ENCODE measurements around the gene DPEP1. TPM values are rescaled to one million over a fixed set of nuclear protein-coding genes. Genes with fewer than 3 reads are reported as not detected.

The DPEP1 gene
- total RNA-seq, 1 donor, result 0.36 TPM

- Histone ChIP-seq H3K36me3 (ENCODE audit: insufficient read depth, low read length) (no peaks in the 10 kb centered on the region), H3K79me2 (ENCODE audit: insufficient read depth, low read length) (no peaks in the 10 kb centered on the region), H3K4me2 (ENCODE audit: insufficient read depth, low read length) (no peak overlapping the region), H4K20me1 (ENCODE audit: insufficient read depth, low read length) (no peaks in the 10 kb centered on the region), H2AFZ (ENCODE audit: low read length) (no peak overlapping the region), H3K9me3 (ENCODE audit: low read depth, low read length) (no peaks in the 10 kb centered on the region), H3K4me1 (ENCODE audit: insufficient read depth, low read length) (peaks cover 10% of the 10 kb centered on the region), H3K4me3 (ENCODE audit: insufficient read depth, low read length) (no peak overlapping the region), H3K27me3 (ENCODE audit: insufficient read depth, low read length) (no peaks in the 10 kb centered on the region), H3K27ac (ENCODE audit: low read depth, low read length) (no peak overlapping the region)
- TF ChIP-seq, protein P1, sequence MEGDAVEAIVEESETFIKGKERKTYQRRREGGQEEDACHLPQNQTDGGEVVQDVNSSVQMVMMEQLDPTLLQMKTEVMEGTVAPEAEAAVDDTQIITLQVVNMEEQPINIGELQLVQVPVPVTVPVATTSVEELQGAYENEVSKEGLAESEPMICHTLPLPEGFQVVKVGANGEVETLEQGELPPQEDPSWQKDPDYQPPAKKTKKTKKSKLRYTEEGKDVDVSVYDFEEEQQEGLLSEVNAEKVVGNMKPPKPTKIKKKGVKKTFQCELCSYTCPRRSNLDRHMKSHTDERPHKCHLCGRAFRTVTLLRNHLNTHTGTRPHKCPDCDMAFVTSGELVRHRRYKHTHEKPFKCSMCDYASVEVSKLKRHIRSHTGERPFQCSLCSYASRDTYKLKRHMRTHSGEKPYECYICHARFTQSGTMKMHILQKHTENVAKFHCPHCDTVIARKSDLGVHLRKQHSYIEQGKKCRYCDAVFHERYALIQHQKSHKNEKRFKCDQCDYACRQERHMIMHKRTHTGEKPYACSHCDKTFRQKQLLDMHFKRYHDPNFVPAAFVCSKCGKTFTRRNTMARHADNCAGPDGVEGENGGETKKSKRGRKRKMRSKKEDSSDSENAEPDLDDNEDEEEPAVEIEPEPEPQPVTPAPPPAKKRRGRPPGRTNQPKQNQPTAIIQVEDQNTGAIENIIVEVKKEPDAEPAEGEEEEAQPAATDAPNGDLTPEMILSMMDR (IDR thresholded peaks at IDR 0.05; ENCODE audit: extremely low read depth, low read depth, low read length), result no peak
- DNase-seq (ENCODE audit: insufficient read length, low spot score, missing footprints), result no peak
Measured at GRCh38 chr16:89607453-89607852, 6.0 kb upstream of the DPEP1 start.

DNA sequence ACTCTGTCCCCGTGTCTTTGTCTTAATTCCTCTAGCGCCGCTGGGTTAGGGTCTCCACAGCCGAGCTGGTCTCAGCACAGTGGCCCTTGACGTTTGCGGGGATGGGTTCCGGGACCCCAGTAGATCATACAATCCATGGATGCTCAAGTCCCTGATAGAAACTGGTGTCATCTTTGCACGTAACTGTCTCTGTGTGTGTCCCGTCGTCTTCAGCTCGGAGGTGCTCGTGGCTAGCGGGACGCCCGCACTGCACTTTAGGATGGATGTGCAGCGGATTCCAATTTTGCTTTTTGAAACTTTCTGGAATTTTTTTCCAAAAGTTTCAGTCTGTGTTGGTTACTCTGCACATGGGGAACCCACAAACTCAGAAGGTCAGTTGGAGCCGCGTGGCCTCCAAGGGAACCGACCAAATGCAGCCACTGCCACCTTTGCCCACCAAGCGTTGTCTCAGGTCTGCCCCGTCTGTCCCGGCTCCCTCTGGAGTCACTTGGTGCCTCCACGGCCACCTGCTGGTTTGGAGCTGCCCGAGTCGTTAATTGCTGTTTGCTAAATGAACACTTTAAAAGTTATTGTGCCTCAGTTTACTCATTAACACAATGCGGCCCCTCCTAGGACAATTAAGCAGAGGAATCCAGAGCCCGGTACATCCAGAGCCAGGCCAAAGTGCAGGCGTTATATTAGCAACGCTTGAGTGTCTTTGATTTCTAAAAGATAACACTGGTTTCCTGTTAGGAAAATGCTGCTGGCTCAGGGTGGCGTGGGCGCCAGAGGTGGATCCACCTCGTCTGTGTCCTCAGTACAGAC, 5.3 kb upstream of the DPEP1 start:
- Histone ChIP-seq H3K79me2 (ENCODE audit: insufficient read depth, low read length) (no peaks in the 10 kb centered on the region), H3K36me3 (ENCODE audit: insufficient read depth, low read length) (no peaks in the 10 kb centered on the region), H3K27me3 (ENCODE audit: insufficient read depth, low read length) (no peaks in the 10 kb centered on the region), H3K9me3 (ENCODE audit: low read depth, low read length) (no peaks in the 10 kb centered on the region), H3K27ac (ENCODE audit: low read depth, low read length) (no peak overlapping the region), H2AFZ (ENCODE audit: low read length) (no peak overlapping the region), H3K4me2 (ENCODE audit: insufficient read depth, low read length) (no peak overlapping the region), H4K20me1 (ENCODE audit: insufficient read depth, low read length) (no peaks in the 10 kb centered on the region), H3K4me1 (ENCODE audit: insufficient read depth, low read length) (peaks cover 4% of the 10 kb centered on the region), H3K4me3 (ENCODE audit: insufficient read depth, low read length) (no peak overlapping the region)
- no peak for DNase-seq (ENCODE audit: insufficient read length, low spot score, missing footprints)
- TF ChIP-seq, protein P1 (IDR thresholded peaks at IDR 0.05; ENCODE audit: extremely low read depth, low read depth, low read length), result no peak

- H3K9me3 ChIP-seq (ENCODE audit: low read depth, low read length), result no peaks in the 10 kb centered on the region
- DNase-seq (ENCODE audit: insufficient read length, low spot score, missing footprints), result no peak
- no peaks in the 10 kb centered on the region for H4K20me1 ChIP-seq (ENCODE audit: insufficient read depth, low read length)
- H3K4me1 ChIP-seq (ENCODE audit: insufficient read depth, low read length), result peaks cover 3% of the 10 kb centered on the region
- no peak overlapping the region for H3K4me3 ChIP-seq (ENCODE audit: insufficient read depth, low read length)
- no peaks in the 10 kb centered on the region for H3K27me3 ChIP-seq (ENCODE audit: insufficient read depth, low read length)
- no peaks in the 10 kb centered on the region for H3K79me2 ChIP-seq (ENCODE audit: insufficient read depth, low read length)
- TF ChIP-seq, protein P1 (IDR thresholded peaks at IDR 0.05; ENCODE audit: extremely low read depth, low read depth, low read length), result no peak
- H3K36me3 ChIP-seq (ENCODE audit: insufficient read depth, low read length), result no peaks in the 10 kb centered on the region
- H2AFZ ChIP-seq (ENCODE audit: low read length), result no peak overlapping the region
- no peak overlapping the region for H3K27ac ChIP-seq (ENCODE audit: low read depth, low read length)
- no peak overlapping the region for H3K4me2 ChIP-seq (ENCODE audit: insufficient read depth, low read length)
Measured at GRCh38 chr16:89610108-89610453, 3.4 kb upstream of the DPEP1 start.

DNA sequence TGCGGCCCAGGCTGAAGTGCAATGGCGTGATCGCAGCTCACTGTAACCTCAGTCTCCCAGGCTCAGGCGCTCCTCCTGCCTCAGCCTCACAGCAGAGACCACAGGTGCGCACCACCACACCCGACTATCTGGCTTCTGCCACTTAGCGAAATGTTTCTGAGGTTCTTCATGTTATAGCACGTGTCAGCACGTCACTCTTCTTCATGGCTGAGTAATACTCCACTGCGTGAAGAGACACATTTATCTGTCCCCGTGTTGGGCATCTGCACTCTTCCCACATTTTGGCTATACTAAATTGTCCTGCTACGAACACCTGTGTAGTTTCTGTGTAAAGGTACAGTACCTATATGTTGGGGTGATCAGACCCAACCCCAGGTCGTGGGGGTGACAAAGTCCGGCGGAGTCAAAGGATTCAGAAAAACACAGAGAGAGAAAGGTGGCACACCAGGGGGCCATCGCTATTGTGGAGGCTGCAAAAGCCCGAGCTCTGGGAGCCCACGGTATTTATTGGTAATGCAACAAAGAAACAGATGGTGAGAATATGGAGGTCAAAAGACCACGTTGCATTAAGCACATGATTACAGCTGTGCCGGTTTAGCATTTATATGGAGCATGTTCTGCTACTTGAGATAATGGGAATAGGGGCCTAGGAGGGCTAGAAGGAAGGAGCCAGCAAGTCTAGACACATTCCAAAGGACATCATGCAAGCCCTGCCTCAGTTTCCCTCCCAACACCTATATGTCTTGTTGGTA, 851 bp upstream of the DPEP1 start:
- Histone ChIP-seq H3K79me2 (ENCODE audit: insufficient read depth, low read length) (no peaks in the 10 kb centered on the region), H3K36me3 (ENCODE audit: insufficient read depth, low read length) (no peaks in the 10 kb centered on the region), H2AFZ (ENCODE audit: low read length) (no peak overlapping the region), H3K9me3 (ENCODE audit: low read depth, low read length) (no peaks in the 10 kb centered on the region), H3K4me2 (ENCODE audit: insufficient read depth, low read length) (no peak overlapping the region), H3K4me3 (ENCODE audit: insufficient read depth, low read length) (no peak overlapping the region), H3K27me3 (ENCODE audit: insufficient read depth, low read length) (no peaks in the 10 kb centered on the region), H4K20me1 (ENCODE audit: insufficient read depth, low read length) (no peaks in the 10 kb centered on the region), H3K27ac (ENCODE audit: low read depth, low read length) (no peak overlapping the region), H3K4me1 (ENCODE audit: insufficient read depth, low read length) (peaks cover 3% of the 10 kb centered on the region)
- DNase-seq (ENCODE audit: insufficient read length, low spot score, missing footprints), result no peak
- TF ChIP-seq, protein P1 (IDR thresholded peaks at IDR 0.05; ENCODE audit: extremely low read depth, low read depth, low read length), result no peak

All from osteoblast (primary cell).